Uterus (tissue), 4 donors: ENCODE results near the gene XPNPEP3. TPM values are rescaled to one million over a fixed set of nuclear protein-coding genes. Genes with fewer than 3 reads are reported as not detected.
A peak's percentile ranks its signal among the peaks of the same experiment; 100 is the strongest.

Experiments
- DNase-seq, 2 donors: peaks; one replicate each; pipeline ENCODE4 v3.0.0-alpha.2; 2019 to 2020
- H3K27ac ChIP-seq, 2 donors: fragments of 200-600 bp; sonication (generic); 1 replicate in 1 of 2; 2 replicates in 1 of 2; pipeline ENCODE4 v1.5.1; 2016 to 2018
- H3K27me3 ChIP-seq, 2 donors: fragments of 200-600 bp; sonication (generic); one replicate each; pipeline ENCODE4 v1.5.1; 2018 to 2019; ENCODE audit warnings: control low read depth in 1 of 2
- H3K36me3 ChIP-seq, 2 donors: fragments of 200-600 bp; sonication (generic); one replicate each; pipeline ENCODE4 v1.5.1; 2019; ENCODE audit warnings: control low read depth in 1 of 2
- H3K4me1 ChIP-seq, 2 donors: fragments of 200-600 bp; sonication (generic); one replicate each; pipeline ENCODE4 v1.5.1; 2018 to 2019; ENCODE audit warnings: control low read depth in 1 of 2
- H3K4me3 ChIP-seq, 2 donors: fragments of 200-600 bp; sonication (generic); 1 replicate in 1 of 2; 2 replicates in 1 of 2; pipeline ENCODE4 v1.5.1; 2018 to 2019; ENCODE audit warnings: mild to moderate bottlenecking in 1 of 2
- H3K9me3 ChIP-seq, 2 donors: fragments of 200-600 bp; sonication (generic); one replicate each; pipeline ENCODE4 v1.5.1; 2019; ENCODE audit warnings: control low read depth in 1 of 2
- POLR2A ChIP-seq, 2 donors: fragments of 450-650 bp; IDR thresholded peaks; one replicate each; pipeline ENCODE4 v1.6.1; 2016; ENCODE audit warnings: antibody characterized with exemption in 2 of 2, mild to moderate bottlenecking in 1 of 2, moderate library complexity in 1 of 2
- intact Hi-C: fragments of 100-400 bp; cut with DNase I; formaldehyde crosslinking; loops from one replicate; pipeline ENCODE4 v1.15.1; 2023; ENCODE audit warnings: low total_unique reads
- total RNA-seq, 4 donors: library from RNA; depleted of rRNA in 3 of 4; stranded (reverse); fragments of >200 nt in 3 of 4; gene quantifications; one replicate each; pipeline versions ENCODE4 v1.1.0 to v1.2.4, GENCODE V29; 2014 to 2023
- TF ChIP-seq, protein P1 (sequence below), 4 experiments: fragments of 200-600 bp in 2 of 4; fragments of 450-650 bp in 2 of 4; sonication (generic) in 2 of 4; IDR thresholded peaks; one replicate each; pipeline ENCODE4 v1.5.1; 2016 to 2019; ENCODE audit warnings: antibody characterized with exemption in 4 of 4, mild to moderate bottlenecking in 2 of 4, moderate library complexity in 1 of 4
- donor health status: DM: yes; HTN: yes; CAD: no.

Gene XPNPEP3
- total RNA-seq, 4 donors from 2014 or later: 1.5 to 25.6 (median 8.0) TPM

DNA sequence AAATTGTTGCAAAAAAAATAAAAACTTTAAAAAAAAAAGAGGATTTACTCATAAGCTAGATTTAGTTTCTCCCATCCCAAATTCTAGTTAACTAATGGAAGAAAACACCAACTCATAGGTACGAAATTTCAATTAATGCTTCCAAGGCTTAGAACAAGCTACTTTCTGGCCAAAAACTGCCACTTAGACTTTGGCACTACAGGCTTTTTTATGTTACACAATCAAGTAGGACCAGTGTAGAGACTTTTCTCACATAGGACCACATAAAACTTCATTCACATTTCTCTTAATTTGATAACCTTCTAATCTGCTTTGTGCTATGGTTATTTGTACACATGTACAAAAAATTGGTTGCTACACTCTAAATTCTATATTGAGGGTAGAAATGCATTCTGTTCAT is 3.6 kb upstream of the XPNPEP3 start:
- H3K4me3 ChIP-seq: peak overlapping the region in 1 of 2 donors; percentile 85
- H3K9me3 ChIP-seq: no peaks in the 10 kb centered on the region
- H3K4me1 ChIP-seq: no peaks in the 10 kb centered on the region

DNA sequence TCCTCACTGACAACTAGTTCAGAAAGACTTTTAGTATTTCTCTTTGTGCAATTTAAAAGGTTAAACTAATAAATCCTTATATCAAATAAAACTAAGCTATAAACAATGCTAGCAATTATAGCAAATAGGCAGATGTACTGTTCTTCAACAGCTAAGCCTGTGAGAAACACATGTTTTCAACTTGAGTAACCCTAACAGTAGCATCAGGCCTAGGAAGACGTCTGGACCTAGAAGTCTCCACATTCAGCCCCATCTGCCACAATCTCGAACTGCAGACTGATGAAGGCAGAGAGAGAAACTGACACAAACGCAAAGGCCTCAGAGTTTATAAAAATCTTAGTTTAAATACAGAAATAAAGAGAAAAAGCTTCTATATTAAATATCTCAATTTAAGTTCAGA is 3.0 kb upstream of the XPNPEP3 start:
- no peaks in the 10 kb centered on the region for H3K9me3 ChIP-seq
- intact Hi-C loops: no loop called here
- DNase-seq: no peak
- TF ChIP-seq, protein P1, sequence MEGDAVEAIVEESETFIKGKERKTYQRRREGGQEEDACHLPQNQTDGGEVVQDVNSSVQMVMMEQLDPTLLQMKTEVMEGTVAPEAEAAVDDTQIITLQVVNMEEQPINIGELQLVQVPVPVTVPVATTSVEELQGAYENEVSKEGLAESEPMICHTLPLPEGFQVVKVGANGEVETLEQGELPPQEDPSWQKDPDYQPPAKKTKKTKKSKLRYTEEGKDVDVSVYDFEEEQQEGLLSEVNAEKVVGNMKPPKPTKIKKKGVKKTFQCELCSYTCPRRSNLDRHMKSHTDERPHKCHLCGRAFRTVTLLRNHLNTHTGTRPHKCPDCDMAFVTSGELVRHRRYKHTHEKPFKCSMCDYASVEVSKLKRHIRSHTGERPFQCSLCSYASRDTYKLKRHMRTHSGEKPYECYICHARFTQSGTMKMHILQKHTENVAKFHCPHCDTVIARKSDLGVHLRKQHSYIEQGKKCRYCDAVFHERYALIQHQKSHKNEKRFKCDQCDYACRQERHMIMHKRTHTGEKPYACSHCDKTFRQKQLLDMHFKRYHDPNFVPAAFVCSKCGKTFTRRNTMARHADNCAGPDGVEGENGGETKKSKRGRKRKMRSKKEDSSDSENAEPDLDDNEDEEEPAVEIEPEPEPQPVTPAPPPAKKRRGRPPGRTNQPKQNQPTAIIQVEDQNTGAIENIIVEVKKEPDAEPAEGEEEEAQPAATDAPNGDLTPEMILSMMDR (IDR thresholded peaks at IDR 0.05): no peak
- no peak for TF ChIP-seq POLR2A (IDR thresholded peaks at IDR 0.05)
- H3K4me1 ChIP-seq: no peaks in the 10 kb centered on the region
- H3K27ac ChIP-seq: peak overlapping the region; percentile 96 to 99
- H3K36me3 ChIP-seq: no peaks in the 10 kb centered on the region
- peak overlapping the region in 1 of 2 donors; percentile 85 for H3K4me3 ChIP-seq
- H3K27me3 ChIP-seq: no peaks in the 10 kb centered on the region

More for the DNA sequence above, 3.6 kb upstream of the XPNPEP3 start:
- TF ChIP-seq, protein P1 (IDR thresholded peaks at IDR 0.05): no peak
- no peak for TF ChIP-seq POLR2A (IDR thresholded peaks at IDR 0.05)
- no peak for DNase-seq
- intact Hi-C loops: no loop called here
- Histone ChIP-seq H3K27me3 (no peaks in the 10 kb centered on the region), H3K27ac (peak overlapping the region in 1 of 2 donors; percentile 99), H3K36me3 (no peaks in the 10 kb centered on the region)

DNA sequence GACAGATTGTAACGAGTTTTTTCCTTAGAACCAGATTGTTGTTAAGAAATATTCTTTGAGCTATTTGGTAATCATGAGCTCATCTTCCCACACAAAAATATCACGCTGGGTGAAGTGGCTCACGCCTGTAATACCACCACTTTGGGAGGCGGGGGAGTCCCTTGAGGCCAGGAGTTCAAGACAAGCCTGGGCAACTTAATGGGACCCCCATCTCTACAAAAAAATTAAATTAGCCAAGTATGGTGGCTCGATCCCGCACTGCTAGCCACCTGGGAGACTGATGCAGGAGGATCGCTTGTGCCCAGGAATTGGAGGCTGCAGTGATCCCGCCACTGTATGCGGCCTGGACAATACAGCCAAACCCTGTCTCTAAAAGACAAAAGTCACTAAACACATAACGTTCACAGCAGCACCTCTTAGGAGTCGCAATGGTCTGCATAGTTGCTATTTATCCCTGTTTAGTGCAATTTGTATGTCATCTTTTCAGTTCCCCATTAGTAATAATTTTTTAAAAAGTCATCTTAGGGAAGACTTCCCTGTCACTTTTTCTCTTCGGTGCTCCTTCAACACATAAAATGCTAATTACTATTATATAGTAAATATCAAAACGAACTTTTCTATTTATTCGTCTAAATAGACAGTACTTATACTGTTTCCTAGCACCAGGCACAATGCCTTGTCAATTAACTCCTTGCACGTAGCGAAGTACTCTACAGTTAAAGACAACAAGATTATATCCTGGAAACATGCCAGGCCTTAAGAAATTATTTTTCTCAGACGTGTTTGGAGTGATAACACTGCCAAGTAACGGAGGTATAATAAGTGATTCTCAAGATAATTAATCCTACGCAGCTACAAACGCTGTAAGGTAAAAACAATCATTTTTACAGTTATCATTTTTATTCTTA is 1.6 kb upstream of the XPNPEP3 start:
- intact Hi-C loops: no loop called here
- no peaks in the 10 kb centered on the region for H3K4me1 ChIP-seq

DNA sequence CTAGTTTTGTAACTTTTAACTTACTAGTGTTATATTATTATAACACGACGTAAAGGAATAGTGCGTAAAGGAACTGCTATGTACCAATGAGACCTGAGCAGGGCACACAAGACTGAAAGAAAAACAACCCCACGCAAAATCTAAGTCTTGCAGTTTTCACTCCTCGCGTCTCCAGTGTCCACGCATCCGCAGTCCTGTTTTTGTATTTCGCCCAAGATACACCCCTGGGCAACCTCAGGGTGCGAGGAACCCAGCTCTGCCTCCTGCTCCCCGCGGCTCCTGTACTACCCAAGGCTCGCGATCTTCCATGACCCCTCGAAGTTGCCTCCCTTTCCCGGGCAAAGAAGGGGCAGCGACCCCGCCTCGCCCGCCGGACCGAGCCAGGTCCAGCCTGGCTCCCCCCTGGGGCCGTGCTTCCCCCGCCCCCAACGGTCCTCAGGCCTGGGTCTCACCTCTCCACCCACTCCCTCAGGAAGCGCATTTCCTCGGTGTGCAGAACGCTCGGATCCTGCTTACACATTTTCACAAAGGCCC is 902 bp upstream of the XPNPEP3 start:
- Histone ChIP-seq H3K27me3 (no peaks in the 10 kb centered on the region), H3K9me3 (no peaks in the 10 kb centered on the region), H3K4me1 (no peaks in the 10 kb centered on the region), H3K4me3 (peak overlapping the region; percentile 85 to 99), H3K27ac (peak overlapping the region; percentile 96 to 99), H3K36me3 (no peaks in the 10 kb centered on the region)
- intact Hi-C loops: no loop called here
- no peak for TF ChIP-seq POLR2A (IDR thresholded peaks at IDR 0.05)
- TF ChIP-seq, protein P1 (IDR thresholded peaks at IDR 0.05): no peak
- DNase-seq: no peak

More for the DNA sequence above, 1.6 kb upstream of the XPNPEP3 start:
- Histone ChIP-seq H3K9me3 (no peaks in the 10 kb centered on the region), H3K27ac (peak overlapping the region; percentile 96 to 99), H3K36me3 (no peaks in the 10 kb centered on the region), H3K27me3 (no peaks in the 10 kb centered on the region), H3K4me3 (peak overlapping the region; percentile 85 to 99)
- TF ChIP-seq, protein P1 (IDR thresholded peaks at IDR 0.05): no peak
- no peak for TF ChIP-seq POLR2A (IDR thresholded peaks at IDR 0.05)
- peak; percentile 26 to 30 for DNase-seq

DNA sequence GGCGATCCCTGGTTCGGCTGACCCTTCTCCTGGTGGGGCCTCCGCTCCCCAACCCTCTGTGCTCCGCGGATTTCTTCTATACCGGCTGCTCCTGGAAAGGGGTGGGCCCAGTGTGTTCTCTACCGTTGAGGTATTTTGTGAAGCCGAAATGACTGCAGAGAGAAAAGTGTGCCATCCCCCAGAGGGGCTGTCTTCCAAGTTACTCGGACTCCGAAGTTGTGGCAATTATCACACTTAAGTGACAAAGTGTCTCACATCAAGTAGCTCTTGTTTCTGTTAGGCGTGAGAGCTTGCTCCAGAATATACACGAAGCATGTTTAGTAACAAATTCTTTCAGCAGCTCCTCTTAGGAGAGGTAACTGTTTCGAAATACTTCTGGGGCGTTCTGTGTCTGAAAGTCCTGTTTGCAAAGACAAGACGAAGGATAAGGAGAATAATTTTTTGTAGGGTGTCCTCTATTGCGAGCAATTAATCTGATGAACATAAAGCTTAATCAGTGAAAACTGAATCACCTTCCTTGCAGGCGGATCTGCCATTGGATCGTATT is 434 bp downstream of the XPNPEP3 start:
- Histone ChIP-seq H3K27ac (peak overlapping the region; percentile 96 to 99), H3K4me3 (peak overlapping the region; percentile 85 to 99), H3K4me1 (no peaks in the 10 kb centered on the region), H3K9me3 (no peaks in the 10 kb centered on the region), H3K36me3 (no peaks in the 10 kb centered on the region), H3K27me3 (no peaks in the 10 kb centered on the region)
- TF ChIP-seq, protein P1 (IDR thresholded peaks at IDR 0.05): no peak
- no peak for TF ChIP-seq POLR2A (IDR thresholded peaks at IDR 0.05)
- no peak for DNase-seq
- intact Hi-C loops: no loop called here
